ENCODE data around the gene PTPRN2. TPM values are rescaled to one million over a fixed set of nuclear protein-coding genes. Genes with fewer than 3 reads are reported as not detected.
A peak's percentile ranks its signal among the peaks of the same experiment; 100 is the strongest.

PTPRN2 gene
- total and polyA plus RNA-seq, 9 of the 15 experiments (the other 6 are each of a cell fraction or from before 2014, with no cell fraction given) = not detected

DNA sequence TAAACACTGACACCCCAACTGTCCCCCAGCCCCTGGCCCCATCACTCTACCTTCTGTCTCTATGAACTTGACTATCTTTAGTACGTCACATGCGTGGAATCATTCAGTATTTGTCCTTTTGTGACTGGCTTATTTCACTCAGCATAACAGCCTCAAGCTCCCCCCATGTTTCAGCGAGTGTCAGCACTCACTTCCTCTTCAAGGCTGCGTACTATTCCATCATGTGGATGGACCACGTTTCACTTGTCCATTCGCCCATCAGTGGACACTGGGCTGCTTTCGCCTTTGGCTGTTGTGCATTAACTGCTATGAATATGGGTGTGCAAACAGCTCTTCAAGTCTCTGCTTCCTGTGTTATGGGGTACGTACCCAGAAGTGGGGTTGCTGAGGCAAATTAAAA, 100.7 kb downstream of the PTPRN2 start:
- FAIRE-seq (peak; percentile 19), ATAC-seq (no peak), DNase-seq (ENCODE audit: extremely low read depth in 1 of 4, low spot score in 3 of 4) (no peak)
- no TSS peak for BruUV-seq (replicated peaks)
- TF ChIP-seq ZNF146 (CRISPR knock-in tag; IDR thresholded peaks at IDR 0.05; ENCODE audit: unreplicated experiment) (peak; percentile 90), PTBP1 (IDR thresholded peaks at IDR 0.05; ENCODE audit: low read depth, low read length) (no peak), RBM25 (IDR thresholded peaks at IDR 0.05; ENCODE audit: low read depth, low read length, severe bottlenecking) (peak; percentile 63)
- H3K27ac ChIP-seq (ENCODE audit: extremely low read depth, low read depth, low read length) = no peak overlapping the region
- no peak overlapping the region for H3K4me2 ChIP-seq (ENCODE audit: insufficient read depth, low read length)
- WGBS (ENCODE audit: insufficient coverage, low coverage, missing lambda C conversion rate) = 4% methylated on average over 8 of the region's 8 CpGs
- H3K4me1 ChIP-seq (replicated peaks in 1 of 2; ENCODE audit: control insufficient read depth in 2 of 2, insufficient read depth in 2 of 2, low read length in 2 of 2) = peaks cover 0 to 20% of the 10 kb centered on the region in 2 experiments; a peak in 1 of 5 replicates
- in situ Hi-C loops (cut with MboI) = no loop called here
- H4K20me1 ChIP-seq (replicated peaks; ENCODE audit: control insufficient read depth, insufficient read depth, low read length) = no peaks in the 10 kb centered on the region; the same call in 1 of the 2 replicates
- intact Hi-C loops (cut with micrococcal nuclease) = no loop called here
- H3K9me3 ChIP-seq (replicated peaks; ENCODE audit: control insufficient read depth, insufficient read depth, low read depth, low read length) = no peaks in the 10 kb centered on the region
- H3K9ac ChIP-seq (ENCODE audit: insufficient read depth in 1 of 2, low read depth in 2 of 2, low read length in 2 of 2) = no peak overlapping the region
- no peaks in the 10 kb centered on the region for H3K79me2 ChIP-seq (ENCODE audit: control insufficient read depth, insufficient read depth, low read length)
- H3K4me3 ChIP-seq = no peak overlapping the region
- H3K9me1 ChIP-seq (ENCODE audit: control insufficient read depth, insufficient read depth, low read length) = no peaks in the 10 kb centered on the region
- ChIA-PET POLR2A (interaction anchor here (0.6 to 1.1 kb wide), 2 partner anchors 40 to 227 kb away, joined by 3 to 4 read pairs; no protein-coding TSS in a partner anchor), CTCF (ENCODE audit: low intra/inter-chr PET ratio) (no interaction called here)
- H3K36me3 ChIP-seq (ENCODE audit: control insufficient read depth, insufficient read depth, low read length) = no peaks in the 10 kb centered on the region
- H3K27me3 ChIP-seq (ENCODE audit: control insufficient read depth in 2 of 2, insufficient read depth in 2 of 2, low read length in 2 of 2) = peaks cover 56 to 82% of the 10 kb centered on the region in 2 experiments
- H2AFZ ChIP-seq (ENCODE audit: low read depth, low read length) = no peak overlapping the region

- intact Hi-C loops (cut with micrococcal nuclease) (no loop called here), in situ Hi-C loops (cut with MboI) (no loop called here)
- no TSS peak for BruUV-seq (replicated peaks)
- Histone ChIP-seq H2AFZ (ENCODE audit: low read depth, low read length) (no peak overlapping the region), H3K27ac (ENCODE audit: extremely low read depth, low read depth, low read length) (no peak overlapping the region), H4K20me1 (replicated peaks; ENCODE audit: control insufficient read depth, insufficient read depth, low read length) (no peaks in the 10 kb centered on the region; the same call in 1 of the 2 replicates), H3K9ac (ENCODE audit: insufficient read depth in 1 of 2, low read depth in 2 of 2, low read length in 2 of 2) (no peak overlapping the region), H3K9me1 (ENCODE audit: control insufficient read depth, insufficient read depth, low read length) (no peaks in the 10 kb centered on the region), H3K4me1 (replicated peaks in 1 of 2; ENCODE audit: control insufficient read depth in 2 of 2, insufficient read depth in 2 of 2, low read length in 2 of 2) (peaks cover 0 to 14% of the 10 kb centered on the region in 2 experiments; a peak in 1 of 5 replicates), H3K4me3 (no peak overlapping the region), H3K27me3 (ENCODE audit: control insufficient read depth in 2 of 2, insufficient read depth in 2 of 2, low read length in 2 of 2) (peaks cover 43 to 78% of the 10 kb centered on the region in 2 experiments), H3K79me2 (ENCODE audit: control insufficient read depth, insufficient read depth, low read length) (no peaks in the 10 kb centered on the region), H3K36me3 (ENCODE audit: control insufficient read depth, insufficient read depth, low read length) (no peaks in the 10 kb centered on the region), H3K4me2 (ENCODE audit: insufficient read depth, low read length) (no peak overlapping the region), H3K9me3 (replicated peaks; ENCODE audit: control insufficient read depth, insufficient read depth, low read depth, low read length) (no peaks in the 10 kb centered on the region)
- CTCF ChIA-PET (ENCODE audit: low intra/inter-chr PET ratio) = no interaction called here
- DNase-seq (ENCODE audit: extremely low read depth in 1 of 4, low spot score in 3 of 4) (no peak), ATAC-seq (no peak), FAIRE-seq (no peak)
- POLR2A ChIA-PET = interaction anchor here (0.6 to 0.7 kb wide), 3 partner anchors 9 to 1505 kb away, joined by 3 read pairs; no protein-coding TSS in a partner anchor
- 2% methylated on average over 39 of the region's 50 CpGs for WGBS (ENCODE audit: insufficient coverage, low coverage, missing lambda C conversion rate)
- TF ChIP-seq, protein P1, sequence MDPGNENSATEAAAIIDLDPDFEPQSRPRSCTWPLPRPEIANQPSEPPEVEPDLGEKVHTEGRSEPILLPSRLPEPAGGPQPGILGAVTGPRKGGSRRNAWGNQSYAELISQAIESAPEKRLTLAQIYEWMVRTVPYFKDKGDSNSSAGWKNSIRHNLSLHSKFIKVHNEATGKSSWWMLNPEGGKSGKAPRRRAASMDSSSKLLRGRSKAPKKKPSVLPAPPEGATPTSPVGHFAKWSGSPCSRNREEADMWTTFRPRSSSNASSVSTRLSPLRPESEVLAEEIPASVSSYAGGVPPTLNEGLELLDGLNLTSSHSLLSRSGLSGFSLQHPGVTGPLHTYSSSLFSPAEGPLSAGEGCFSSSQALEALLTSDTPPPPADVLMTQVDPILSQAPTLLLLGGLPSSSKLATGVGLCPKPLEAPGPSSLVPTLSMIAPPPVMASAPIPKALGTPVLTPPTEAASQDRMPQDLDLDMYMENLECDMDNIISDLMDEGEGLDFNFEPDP (CRISPR knock-in tag; IDR thresholded peaks at IDR 0.05) = no peak
- TF ChIP-seq ZNF584 (CRISPR knock-in tag; IDR thresholded peaks at IDR 0.05; ENCODE audit: low read depth) (no peak), EP300 (IDR thresholded peaks at IDR 0.05; ENCODE audit: low read length) (no peak), NELFE (IDR thresholded peaks at IDR 0.05; ENCODE audit: insufficient read depth, insufficient read length) (no peak), DLX4 (CRISPR knock-in tag; IDR thresholded peaks at IDR 0.05) (no peak), ZNF280A (IDR thresholded peaks at IDR 0.05; ENCODE audit: low read depth, partially characterized antibody) (no peak), NBN (IDR thresholded peaks at IDR 0.05; ENCODE audit: low read depth) (no peak)
Observed at GRCh38 chr7:158484801-158485531, 102.7 kb downstream of the PTPRN2 start.
